Measurements from ENCODE around the gene PDYN.

DNA sequence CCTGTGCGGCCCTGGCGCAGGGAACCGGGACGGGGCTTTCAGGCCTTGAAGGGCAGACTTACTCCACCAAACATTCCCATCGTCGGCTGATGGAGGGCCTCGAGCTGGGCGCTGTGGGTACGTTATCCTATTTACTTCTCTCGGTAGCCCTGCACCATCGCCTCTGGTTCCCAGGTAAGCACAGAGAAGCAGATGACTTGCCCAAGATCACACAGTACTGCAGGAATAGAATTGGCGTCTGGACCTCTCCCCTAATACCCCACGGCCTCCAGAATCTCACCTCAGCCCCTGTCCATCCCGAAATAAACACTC lies 46.4 kb downstream of the PDYN start:
- TF ChIP-seq, protein P1, sequence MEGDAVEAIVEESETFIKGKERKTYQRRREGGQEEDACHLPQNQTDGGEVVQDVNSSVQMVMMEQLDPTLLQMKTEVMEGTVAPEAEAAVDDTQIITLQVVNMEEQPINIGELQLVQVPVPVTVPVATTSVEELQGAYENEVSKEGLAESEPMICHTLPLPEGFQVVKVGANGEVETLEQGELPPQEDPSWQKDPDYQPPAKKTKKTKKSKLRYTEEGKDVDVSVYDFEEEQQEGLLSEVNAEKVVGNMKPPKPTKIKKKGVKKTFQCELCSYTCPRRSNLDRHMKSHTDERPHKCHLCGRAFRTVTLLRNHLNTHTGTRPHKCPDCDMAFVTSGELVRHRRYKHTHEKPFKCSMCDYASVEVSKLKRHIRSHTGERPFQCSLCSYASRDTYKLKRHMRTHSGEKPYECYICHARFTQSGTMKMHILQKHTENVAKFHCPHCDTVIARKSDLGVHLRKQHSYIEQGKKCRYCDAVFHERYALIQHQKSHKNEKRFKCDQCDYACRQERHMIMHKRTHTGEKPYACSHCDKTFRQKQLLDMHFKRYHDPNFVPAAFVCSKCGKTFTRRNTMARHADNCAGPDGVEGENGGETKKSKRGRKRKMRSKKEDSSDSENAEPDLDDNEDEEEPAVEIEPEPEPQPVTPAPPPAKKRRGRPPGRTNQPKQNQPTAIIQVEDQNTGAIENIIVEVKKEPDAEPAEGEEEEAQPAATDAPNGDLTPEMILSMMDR (conservative IDR thresholded peaks at IDR 0.05), result no peak
- TF ChIP-seq EZH2 (IDR thresholded peaks at IDR 0.05; ENCODE audit: low read depth), result no peak

Measured in PC-9 (cell line).